Loucy (cell line): ENCODE results near the gene GFPT2.

Experiments used
- H2AFZ ChIP-seq: fragments of 200-600 bp; sonication (generic); 2 replicates; pipeline ENCODE4 v1.6.0; 2016; ENCODE audit warnings: antibody characterized with exemption, mild to moderate bottlenecking, low read length, moderate library complexity
- H3F3A ChIP-seq: fragments of 200-600 bp; 2 replicates; pipeline ENCODE4 v1.6.0; 2016; ENCODE audit warnings: antibody characterized with exemption, low read depth, mild to moderate bottlenecking
- H3K27me3 ChIP-seq: fragments of 200-600 bp; sonication (generic); 2 replicates; pipeline ENCODE4 v1.6.1; 2014; ENCODE audit warnings: low read length, mild to moderate bottlenecking; ENCODE audit not compliant: insufficient read depth, poor library complexity, severe bottlenecking
- H3K36me3 ChIP-seq: fragments of 200-600 bp; sonication (generic); 2 replicates; pipeline ENCODE4 v1.6.1; 2016; ENCODE audit warnings: low read length; ENCODE audit not compliant: insufficient read depth
- H3K4me1 ChIP-seq: fragments of 200-600 bp; sonication (generic); 2 replicates; pipeline ENCODE4 v1.5.1; 2014; ENCODE audit warnings: low read length, mild to moderate bottlenecking; ENCODE audit not compliant: insufficient read depth, poor library complexity, severe bottlenecking
- H3K4me2 ChIP-seq: fragments of 200-600 bp; sonication (generic); 2 replicates; pipeline ENCODE4 v1.6.0; 2014; ENCODE audit warnings: antibody characterized with exemption, low read length, low read depth, mild to moderate bottlenecking; ENCODE audit not compliant: poor library complexity, severe bottlenecking
- H3K4me3 ChIP-seq: fragments of 200-600 bp; sonication (generic); 2 replicates; pipeline ENCODE4 v1.5.1; 2014; ENCODE audit warnings: low read length, mild to moderate bottlenecking, mixed read lengths; ENCODE audit not compliant: poor library complexity, severe bottlenecking
- H3K79me2 ChIP-seq: fragments of 200-600 bp; sonication (generic); 2 replicates; pipeline ENCODE4 v1.6.1; 2014; ENCODE audit warnings: low read length; ENCODE audit not compliant: insufficient read depth
- H3K9ac ChIP-seq: fragments of 200-600 bp; sonication (generic); 2 replicates; pipeline ENCODE4 v1.6.0; 2014; ENCODE audit warnings: mild to moderate bottlenecking, low read depth, low read length, moderate library complexity; ENCODE audit not compliant: poor library complexity, severe bottlenecking
- H3K9me2 ChIP-seq: fragments of 200-600 bp; sonication (generic); replicated peaks from 2 replicates; pipeline ENCODE4 v1.6.1; 2016; ENCODE audit warnings: low read depth, low read length, mixed read lengths
- H3K9me3 ChIP-seq: fragments of 200-600 bp; sonication (generic); 2 replicates; pipeline ENCODE4 v1.6.1; 2014; ENCODE audit warnings: mild to moderate bottlenecking, antibody characterized with exemption, low read length, low read depth; ENCODE audit not compliant: insufficient read depth
- H4K20me1 ChIP-seq: fragments of 200-600 bp; sonication (generic); 2 replicates; pipeline ENCODE4 v1.6.0; 2014; ENCODE audit warnings: antibody characterized with exemption, low read length, mild to moderate bottlenecking; ENCODE audit not compliant: insufficient read depth, poor library complexity, severe bottlenecking
- EZH2phosphoT487 ChIP-seq: fragments of 200-600 bp; IDR thresholded peaks from 2 replicates; pipeline ENCODE4 v1.6.1; 2018; ENCODE audit warnings: antibody characterized with exemption, mild to moderate bottlenecking, moderate library complexity, borderline replicate concordance
- TF ChIP-seq, protein P1 (sequence below): fragments of 200-600 bp; sonication (generic); conservative IDR thresholded peaks from 2 replicates; pipeline ENCODE4 v1.5.1; 2014; ENCODE audit warnings: mild to moderate bottlenecking, antibody characterized with exemption, low read length

Gene GFPT2

DNA sequence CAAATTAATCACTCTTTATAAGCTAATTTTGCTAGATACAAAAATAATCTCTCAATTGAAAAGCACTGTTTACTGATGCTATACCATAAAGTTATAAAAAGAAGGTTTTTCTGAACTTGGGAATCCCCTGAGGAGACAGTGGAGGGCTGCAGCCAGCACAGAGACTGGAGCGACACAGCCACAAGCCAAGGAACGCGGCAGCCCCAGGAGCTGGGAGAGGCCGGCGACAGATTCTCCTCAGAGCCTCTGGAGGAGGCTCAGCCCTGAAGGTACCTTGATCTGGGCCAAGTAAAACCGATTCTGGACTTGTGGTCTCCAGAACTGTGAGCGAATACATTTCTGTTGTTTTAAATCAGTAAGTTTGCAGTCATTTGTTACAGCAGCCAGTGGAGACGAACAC is 3.7 kb downstream of the GFPT2 start:
- TF ChIP-seq, protein P1, sequence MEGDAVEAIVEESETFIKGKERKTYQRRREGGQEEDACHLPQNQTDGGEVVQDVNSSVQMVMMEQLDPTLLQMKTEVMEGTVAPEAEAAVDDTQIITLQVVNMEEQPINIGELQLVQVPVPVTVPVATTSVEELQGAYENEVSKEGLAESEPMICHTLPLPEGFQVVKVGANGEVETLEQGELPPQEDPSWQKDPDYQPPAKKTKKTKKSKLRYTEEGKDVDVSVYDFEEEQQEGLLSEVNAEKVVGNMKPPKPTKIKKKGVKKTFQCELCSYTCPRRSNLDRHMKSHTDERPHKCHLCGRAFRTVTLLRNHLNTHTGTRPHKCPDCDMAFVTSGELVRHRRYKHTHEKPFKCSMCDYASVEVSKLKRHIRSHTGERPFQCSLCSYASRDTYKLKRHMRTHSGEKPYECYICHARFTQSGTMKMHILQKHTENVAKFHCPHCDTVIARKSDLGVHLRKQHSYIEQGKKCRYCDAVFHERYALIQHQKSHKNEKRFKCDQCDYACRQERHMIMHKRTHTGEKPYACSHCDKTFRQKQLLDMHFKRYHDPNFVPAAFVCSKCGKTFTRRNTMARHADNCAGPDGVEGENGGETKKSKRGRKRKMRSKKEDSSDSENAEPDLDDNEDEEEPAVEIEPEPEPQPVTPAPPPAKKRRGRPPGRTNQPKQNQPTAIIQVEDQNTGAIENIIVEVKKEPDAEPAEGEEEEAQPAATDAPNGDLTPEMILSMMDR: no peak
- TF ChIP-seq EZH2phosphoT487: no peak
- Histone ChIP-seq H3K4me1 (no peaks in the 10 kb centered on the region), H3K9ac (no peak overlapping the region), H3K9me2 (no peaks in the 10 kb centered on the region), H3K27me3 (no peaks in the 10 kb centered on the region), H2AFZ (no peak overlapping the region), H3K36me3 (no peaks in the 10 kb centered on the region), H3K9me3 (no peaks in the 10 kb centered on the region), H3K79me2 (no peaks in the 10 kb centered on the region), H3F3A (no peaks in the 10 kb centered on the region), H4K20me1 (no peaks in the 10 kb centered on the region), H3K4me2 (no peak overlapping the region), H3K4me3 (no peak overlapping the region)

- no peak overlapping the region for H3K4me3 ChIP-seq
- H3K4me1 ChIP-seq: no peaks in the 10 kb centered on the region
- H3K9me2 ChIP-seq: no peaks in the 10 kb centered on the region
- no peak overlapping the region for H3K9ac ChIP-seq
- H3K79me2 ChIP-seq: no peaks in the 10 kb centered on the region
- H3K9me3 ChIP-seq: no peaks in the 10 kb centered on the region
- H3K27me3 ChIP-seq: no peaks in the 10 kb centered on the region
- H4K20me1 ChIP-seq: no peaks in the 10 kb centered on the region
- TF ChIP-seq, protein P1: no peak
- H3K4me2 ChIP-seq: no peak overlapping the region
- no peak overlapping the region for H2AFZ ChIP-seq
- H3F3A ChIP-seq: no peaks in the 10 kb centered on the region
- no peaks in the 10 kb centered on the region for H3K36me3 ChIP-seq
Measured at GRCh38 chr5:180348336-180348735, 4.8 kb downstream of the GFPT2 start.

DNA sequence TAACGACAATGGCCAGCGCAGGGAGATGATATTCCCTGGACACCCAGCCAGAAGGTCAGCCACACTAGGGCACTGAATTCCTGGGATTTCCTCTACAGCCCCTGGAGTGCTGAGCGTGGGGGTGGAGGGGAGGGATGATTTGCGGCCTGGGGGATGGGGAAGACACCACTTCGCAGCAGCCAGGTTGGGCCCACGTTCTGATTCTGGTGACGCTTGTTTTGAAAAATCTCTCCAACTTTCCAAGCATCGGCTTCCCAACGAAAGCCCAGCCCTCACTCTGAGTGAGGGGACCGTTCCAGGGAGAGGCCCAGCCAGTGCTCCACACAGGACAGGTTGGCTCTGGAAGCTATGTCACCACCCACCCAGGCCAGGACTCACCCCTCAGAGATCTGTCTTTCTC is 5.4 kb downstream of the GFPT2 start:
- no peaks in the 10 kb centered on the region for H3K9me2 ChIP-seq
- H3K9me3 ChIP-seq: no peaks in the 10 kb centered on the region
- H3K27me3 ChIP-seq: no peaks in the 10 kb centered on the region
- no peaks in the 10 kb centered on the region for H3F3A ChIP-seq
- no peaks in the 10 kb centered on the region for H3K79me2 ChIP-seq
- TF ChIP-seq, protein P1: no peak
- no peak for TF ChIP-seq EZH2phosphoT487
- H2AFZ ChIP-seq: no peak overlapping the region
- no peak overlapping the region for H3K4me3 ChIP-seq
- H3K9ac ChIP-seq: no peak overlapping the region
- no peak overlapping the region for H3K4me2 ChIP-seq
- H3K4me1 ChIP-seq: no peaks in the 10 kb centered on the region
- no peaks in the 10 kb centered on the region for H4K20me1 ChIP-seq
- H3K36me3 ChIP-seq: no peaks in the 10 kb centered on the region
